GM19043 (cell line): ENCODE results near the gene LHFPL2.

Experiments used
- ATAC-seq: cut with Tn5 transposase; IDR thresholded peaks from one replicate; pipeline ENCODE4 v1.9.1; 2021; ENCODE audit warnings: low read depth; ENCODE audit not compliant: unreplicated experiment

The LHFPL2 gene

GRCh38 chr5:78549043-78549442, 99.5 kb downstream of the LHFPL2 start:
- no peak for ATAC-seq

- no peak for ATAC-seq
Observed at GRCh38 chr5:78547731-78548615, 100.6 kb downstream of the LHFPL2 start.

GRCh38 chr5:78547183-78547582, 101.4 kb downstream of the LHFPL2 start:
- ATAC-seq = no peak

- no peak for ATAC-seq
Observed at GRCh38 chr5:78546276-78546996, 102.1 kb downstream of the LHFPL2 start.

- no peak for ATAC-seq
Observed at GRCh38 chr5:78545406-78545805, 103.2 kb downstream of the LHFPL2 start.

- no peak for ATAC-seq
Observed at GRCh38 chr5:78544561-78545201, 103.9 kb downstream of the LHFPL2 start.

- no peak for ATAC-seq
Observed at GRCh38 chr5:78543916-78544315, 104.7 kb downstream of the LHFPL2 start.

- no peak for ATAC-seq
Observed at GRCh38 chr5:78543292-78543691, 105.3 kb downstream of the LHFPL2 start.

- no peak for ATAC-seq
Observed at GRCh38 chr5:78542321-78542840, 106.2 kb downstream of the LHFPL2 start.

GRCh38 chr5:78541086-78541654, 107.4 kb downstream of the LHFPL2 start:
- no peak for ATAC-seq

- ATAC-seq = no peak
Observed at GRCh38 chr5:78540335-78541085, 108.1 kb downstream of the LHFPL2 start.

GRCh38 chr5:78538240-78538850, 110.2 kb downstream of the LHFPL2 start:
- no peak for ATAC-seq

- peak; percentile 68 for ATAC-seq
Observed at GRCh38 chr5:78537821-78538220, 110.8 kb downstream of the LHFPL2 start.

GRCh38 chr5:78537411-78537810, 111.2 kb downstream of the LHFPL2 start:
- ATAC-seq = no peak

GRCh38 chr5:78536661-78537196, 111.8 kb downstream of the LHFPL2 start:
- no peak for ATAC-seq

GRCh38 chr5:78534905-78535200, 113.7 kb downstream of the LHFPL2 start:
- ATAC-seq = no peak

GRCh38 chr5:78534148-78534904, 114.2 kb downstream of the LHFPL2 start:
- ATAC-seq = no peak

GRCh38 chr5:78533356-78533755, 115.2 kb downstream of the LHFPL2 start:
- ATAC-seq = no peak
